Prostate gland (tissue), 2 donors: ENCODE data around the gene CNN3. TPM values are rescaled to one million over a fixed set of nuclear protein-coding genes. Genes with fewer than 3 reads are reported as not detected.

Experiments
- DNase-seq: peaks from one replicate; pipeline ENCODE4 v3.0.0-alpha.2; 2019; ENCODE audit warnings: low spot score
- H3K27ac ChIP-seq, 2 donors: fragments of 200-600 bp; sonication (generic); 2 replicates each; pipeline ENCODE4 v1.5.1; 2017 to 2019
- H3K27me3 ChIP-seq: fragments of 200-600 bp; sonication (generic); replicated peaks from 2 replicates; pipeline ENCODE4 v1.5.1; 2019; ENCODE audit not compliant: insufficient read depth
- H3K36me3 ChIP-seq, 2 donors: fragments of 200-600 bp; sonication (generic); 1 replicate in 1 of 2; 2 replicates in 1 of 2; pipeline versions ENCODE4 v1.5.1 to v1.8.1; 2017 to 2019
- H3K4me1 ChIP-seq: fragments of 200-600 bp; sonication (generic); replicated peaks from 2 replicates; pipeline ENCODE4 v1.5.1; 2019
- H3K4me3 ChIP-seq, 2 donors: fragments of 200-600 bp; sonication (generic); 2 replicates each; pipeline ENCODE4 v1.5.1; 2017 to 2019
- H3K9me3 ChIP-seq: fragments of 200-600 bp; sonication (generic); 2 replicates; pipeline ENCODE4 v1.5.1; 2017
- POLR2A ChIP-seq: fragments of 450-650 bp; IDR thresholded peaks from one replicate; pipeline ENCODE4 v1.6.1; 2016; ENCODE audit warnings: antibody characterized with exemption, mild to moderate bottlenecking
- POLR2AphosphoS5 ChIP-seq: sonication (generic); formaldehyde crosslinking; IDR thresholded peaks from one replicate; pipeline ENCODE4 v1.6.1; 2017; ENCODE audit warnings: antibody characterized with exemption
- WGBS: methylation state at CpG from one replicate; pipeline ENCODE4 v1.1.5; 2018; 5-methylcytosine and 5-hydroxymethylcytosine counted together
- intact Hi-C: fragments of 100-400 bp; cut with DNase I; formaldehyde crosslinking; loops from one replicate; pipeline ENCODE4 v1.14.2; 2022
- total RNA-seq, 2 donors: library from RNA; depleted of rRNA; stranded (reverse); fragments of >200 nt; gene quantifications; one replicate each; pipeline ENCODE4 v1.1.0, GENCODE V29; 2016
- TF ChIP-seq, protein P1 (sequence below), 4 experiments: fragments of 200-600 bp in 2 of 4; fragments of 450-650 bp in 2 of 4; sonication (generic) in 2 of 4; IDR thresholded peaks; 1 replicate in 3 of 4; 2 replicates in 1 of 4; pipeline ENCODE4 v1.5.1; 2016 to 2019; ENCODE audit warnings: antibody characterized with exemption in 4 of 4, mild to moderate bottlenecking in 2 of 4, moderate library complexity in 2 of 4

CNN3 gene
- total RNA-seq, 2 donors from 2014 or later, result 136 to 180 TPM

- DNase-seq, result no peak
- Histone ChIP-seq H3K4me1 (no peaks in the 10 kb centered on the region), H3K9me3 (no peaks in the 10 kb centered on the region), H3K27me3 (no peaks in the 10 kb centered on the region), H3K27ac (peak overlapping the region; percentile 87 to 91), H3K36me3 (no peaks in the 10 kb centered on the region), H3K4me3 (no peak overlapping the region)
- 85% methylated on average over 2 of the region's 2 CpGs for WGBS
- TF ChIP-seq, protein P1, sequence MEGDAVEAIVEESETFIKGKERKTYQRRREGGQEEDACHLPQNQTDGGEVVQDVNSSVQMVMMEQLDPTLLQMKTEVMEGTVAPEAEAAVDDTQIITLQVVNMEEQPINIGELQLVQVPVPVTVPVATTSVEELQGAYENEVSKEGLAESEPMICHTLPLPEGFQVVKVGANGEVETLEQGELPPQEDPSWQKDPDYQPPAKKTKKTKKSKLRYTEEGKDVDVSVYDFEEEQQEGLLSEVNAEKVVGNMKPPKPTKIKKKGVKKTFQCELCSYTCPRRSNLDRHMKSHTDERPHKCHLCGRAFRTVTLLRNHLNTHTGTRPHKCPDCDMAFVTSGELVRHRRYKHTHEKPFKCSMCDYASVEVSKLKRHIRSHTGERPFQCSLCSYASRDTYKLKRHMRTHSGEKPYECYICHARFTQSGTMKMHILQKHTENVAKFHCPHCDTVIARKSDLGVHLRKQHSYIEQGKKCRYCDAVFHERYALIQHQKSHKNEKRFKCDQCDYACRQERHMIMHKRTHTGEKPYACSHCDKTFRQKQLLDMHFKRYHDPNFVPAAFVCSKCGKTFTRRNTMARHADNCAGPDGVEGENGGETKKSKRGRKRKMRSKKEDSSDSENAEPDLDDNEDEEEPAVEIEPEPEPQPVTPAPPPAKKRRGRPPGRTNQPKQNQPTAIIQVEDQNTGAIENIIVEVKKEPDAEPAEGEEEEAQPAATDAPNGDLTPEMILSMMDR (IDR thresholded peaks at IDR 0.05), result no peak
- TF ChIP-seq POLR2AphosphoS5 (no peak), POLR2A (no peak)
- intact Hi-C loops, result no loop called here
Observed at GRCh38 chr1:94862718-94863117, 64.2 kb downstream of the CNN3 start.

DNA sequence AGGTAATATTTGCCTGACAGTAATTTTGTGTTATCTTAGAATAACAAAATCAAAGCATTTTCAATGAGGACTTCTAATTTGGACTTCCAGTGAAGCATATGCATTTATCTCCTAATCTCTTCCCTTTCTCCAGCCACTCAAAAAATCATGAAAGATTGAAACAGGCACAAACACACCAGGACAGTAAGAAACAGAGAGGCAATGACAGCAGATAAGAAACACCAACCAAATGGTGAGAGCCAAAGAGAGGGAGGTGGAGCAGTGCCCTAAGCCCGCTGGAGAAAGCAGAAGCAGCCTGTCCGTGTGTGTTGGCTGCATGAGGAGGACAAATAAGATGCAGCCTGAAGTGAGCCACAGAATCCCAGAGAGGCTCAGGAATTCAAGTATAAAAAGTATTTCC, 67.7 kb downstream of the CNN3 start:
- H3K36me3 ChIP-seq, result no peaks in the 10 kb centered on the region
- no peaks in the 10 kb centered on the region for H3K27me3 ChIP-seq
- no peaks in the 10 kb centered on the region for H3K9me3 ChIP-seq
- TF ChIP-seq POLR2A, result no peak
- TF ChIP-seq, protein P1 (IDR thresholded peaks at IDR 0.05), result no peak
- TF ChIP-seq POLR2AphosphoS5, result no peak
- H3K4me1 ChIP-seq, result no peaks in the 10 kb centered on the region
- no peak overlapping the region for H3K4me3 ChIP-seq
- intact Hi-C loops, result no loop called here
- DNase-seq, result no peak
- 55% methylated on average over 2 of the region's 2 CpGs for WGBS
- no peak overlapping the region for H3K27ac ChIP-seq

- 79% methylated on average over 2 of the region's 2 CpGs for WGBS
- no peaks in the 10 kb centered on the region for H3K36me3 ChIP-seq
- intact Hi-C loops, result no loop called here
- TF ChIP-seq, protein P1 (IDR thresholded peaks at IDR 0.05), result no peak
- TF ChIP-seq POLR2A, result no peak
- TF ChIP-seq POLR2AphosphoS5, result no peak
- DNase-seq, result no peak
- H3K27ac ChIP-seq, result no peak overlapping the region
- H3K4me1 ChIP-seq, result no peaks in the 10 kb centered on the region
- no peaks in the 10 kb centered on the region for H3K27me3 ChIP-seq
- no peak overlapping the region for H3K4me3 ChIP-seq
- no peaks in the 10 kb centered on the region for H3K9me3 ChIP-seq
Observed at GRCh38 chr1:94858276-94858675, 68.6 kb downstream of the CNN3 start.

GRCh38 chr1:94856868-94857267, 70.0 kb downstream of the CNN3 start:
- TF ChIP-seq POLR2A (no peak), POLR2AphosphoS5 (no peak)
- TF ChIP-seq, protein P1 (IDR thresholded peaks at IDR 0.05), result no peak
- 95% methylated on average over 3 of the region's 3 CpGs for WGBS
- H3K4me1 ChIP-seq, result no peaks in the 10 kb centered on the region
- H3K4me3 ChIP-seq, result no peak overlapping the region
- no peaks in the 10 kb centered on the region for H3K27me3 ChIP-seq
- H3K36me3 ChIP-seq, result no peaks in the 10 kb centered on the region
- no peaks in the 10 kb centered on the region for H3K9me3 ChIP-seq
- H3K27ac ChIP-seq, result no peak overlapping the region
- DNase-seq, result no peak
- intact Hi-C loops, result no loop called here

DNA sequence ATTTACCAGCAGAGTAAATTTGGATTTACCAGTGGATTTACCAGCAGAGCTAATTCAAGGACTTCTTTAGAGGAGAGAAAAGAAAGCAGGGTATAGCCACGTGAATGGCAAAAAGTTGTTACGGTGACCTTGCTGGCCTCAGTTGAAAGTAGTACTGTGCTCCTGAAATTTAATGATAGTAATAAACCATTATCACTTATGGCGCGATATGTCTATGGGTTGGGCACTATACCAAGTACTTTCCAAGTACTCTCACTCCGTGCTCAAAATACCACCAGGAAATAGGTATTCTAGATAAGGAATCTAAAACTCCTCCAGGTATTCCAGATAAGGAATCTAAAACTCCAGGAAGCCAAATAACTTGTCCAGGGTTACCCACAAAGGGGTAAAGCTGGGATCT, 70.9 kb downstream of the CNN3 start:
- no peak for DNase-seq
- Histone ChIP-seq H3K4me3 (no peak overlapping the region), H3K36me3 (no peaks in the 10 kb centered on the region), H3K27ac (no peak overlapping the region), H3K4me1 (no peaks in the 10 kb centered on the region), H3K27me3 (no peaks in the 10 kb centered on the region), H3K9me3 (no peaks in the 10 kb centered on the region)
- TF ChIP-seq POLR2A (no peak), POLR2AphosphoS5 (no peak)
- TF ChIP-seq, protein P1 (IDR thresholded peaks at IDR 0.05), result no peak
- intact Hi-C loops, result no loop called here
- WGBS, result 86% methylated on average over 5 of the region's 5 CpGs
